ENCODE data around the gene MCM5.
A peak's percentile ranks its signal among the peaks of the same experiment; 100 is the strongest.

The MCM5 gene

GRCh38 chr22:35369996-35370395 lies 29.9 kb upstream of the MCM5 start:
- no peak for DNase-seq
- Mint-ChIP-seq H3K36me3 (peaks cover 1% of the 10 kb centered on the region), H3K9me3 (no peaks in the 10 kb centered on the region), H3K27me3 (peaks cover 60% of the 10 kb centered on the region), H3K27ac (no peak overlapping the region), H3K4me1 (peaks cover 4% of the 10 kb centered on the region), H3K4me3 (no peak overlapping the region)
- CTCF ChIA-PET, result no interaction called here

- H3K9me3 Mint-ChIP-seq, result no peaks in the 10 kb centered on the region
- H3K27ac Mint-ChIP-seq, result no peak overlapping the region
- H3K4me3 Mint-ChIP-seq, result no peak overlapping the region
- DNase-seq, result no peak
- peaks cover 17% of the 10 kb centered on the region for H3K4me1 Mint-ChIP-seq
- CTCF ChIA-PET, result no interaction called here
- H3K36me3 Mint-ChIP-seq, result peaks cover 1% of the 10 kb centered on the region
- H3K27me3 Mint-ChIP-seq, result peaks cover 39% of the 10 kb centered on the region
Observed at GRCh38 chr22:35373781-35374180, 26.2 kb upstream of the MCM5 start.

GRCh38 chr22:35375031-35375430 lies 24.9 kb upstream of the MCM5 start:
- no peak for DNase-seq
- no peak overlapping the region for H3K4me3 Mint-ChIP-seq
- H3K27me3 Mint-ChIP-seq, result peaks cover 40% of the 10 kb centered on the region
- CTCF ChIA-PET, result no interaction called here
- peaks cover 1% of the 10 kb centered on the region for H3K36me3 Mint-ChIP-seq
- H3K27ac Mint-ChIP-seq, result no peak overlapping the region
- peaks cover 17% of the 10 kb centered on the region for H3K4me1 Mint-ChIP-seq
- H3K9me3 Mint-ChIP-seq, result no peaks in the 10 kb centered on the region

- peaks cover 1% of the 10 kb centered on the region for H3K36me3 Mint-ChIP-seq
- CTCF ChIA-PET, result no interaction called here
- no peak overlapping the region for H3K27ac Mint-ChIP-seq
- peaks cover 19% of the 10 kb centered on the region for H3K4me1 Mint-ChIP-seq
- no peaks in the 10 kb centered on the region for H3K9me3 Mint-ChIP-seq
- no peak overlapping the region for H3K4me3 Mint-ChIP-seq
- H3K27me3 Mint-ChIP-seq, result peaks cover 40% of the 10 kb centered on the region
- no peak for DNase-seq
Observed at GRCh38 chr22:35375526-35375925, 24.4 kb upstream of the MCM5 start.

GRCh38 chr22:35376728-35377472 lies 23.0 kb upstream of the MCM5 start:
- Mint-ChIP-seq H3K27me3 (peaks cover 40% of the 10 kb centered on the region), H3K36me3 (peaks cover under 1% of the 10 kb centered on the region), H3K27ac (peak overlapping the region; percentile 21), H3K9me3 (no peaks in the 10 kb centered on the region), H3K4me3 (no peak overlapping the region), H3K4me1 (peaks cover 28% of the 10 kb centered on the region)
- peak; percentile 45 for DNase-seq
- CTCF ChIA-PET, result no interaction called here

- CTCF ChIA-PET, result no interaction called here
- DNase-seq, result no peak
- Mint-ChIP-seq H3K9me3 (no peaks in the 10 kb centered on the region), H3K27me3 (peaks cover 42% of the 10 kb centered on the region), H3K4me3 (no peak overlapping the region), H3K36me3 (no peaks in the 10 kb centered on the region), H3K27ac (peak overlapping the region; percentile 10), H3K4me1 (peaks cover 25% of the 10 kb centered on the region)
Observed at GRCh38 chr22:35377735-35378134, 22.2 kb upstream of the MCM5 start.

- H3K4me3 Mint-ChIP-seq, result no peak overlapping the region
- peaks cover 25% of the 10 kb centered on the region for H3K4me1 Mint-ChIP-seq
- H3K9me3 Mint-ChIP-seq, result no peaks in the 10 kb centered on the region
- CTCF ChIA-PET, result no interaction called here
- peaks cover 51% of the 10 kb centered on the region for H3K27me3 Mint-ChIP-seq
- no peak overlapping the region for H3K27ac Mint-ChIP-seq
- H3K36me3 Mint-ChIP-seq, result no peaks in the 10 kb centered on the region
- DNase-seq, result no peak
Observed at GRCh38 chr22:35378621-35379020, 21.3 kb upstream of the MCM5 start.

- CTCF ChIA-PET, result no interaction called here
- Mint-ChIP-seq H3K4me1 (peaks cover 25% of the 10 kb centered on the region), H3K9me3 (no peaks in the 10 kb centered on the region), H3K4me3 (no peak overlapping the region), H3K36me3 (no peaks in the 10 kb centered on the region), H3K27me3 (peaks cover 58% of the 10 kb centered on the region), H3K27ac (no peak overlapping the region)
- DNase-seq, result no peak
Observed at GRCh38 chr22:35379146-35379993, 20.6 kb upstream of the MCM5 start.

GRCh38 chr22:35380013-35380412 lies 19.9 kb upstream of the MCM5 start:
- no peak overlapping the region for H3K27ac Mint-ChIP-seq
- peaks cover 25% of the 10 kb centered on the region for H3K4me1 Mint-ChIP-seq
- CTCF ChIA-PET, result interaction anchor here (0.8 kb wide), 2 partner anchors 29 to 52 kb away, joined by 3 read pairs; no protein-coding TSS in a partner anchor
- H3K27me3 Mint-ChIP-seq, result peaks cover 65% of the 10 kb centered on the region
- no peak for DNase-seq
- H3K4me3 Mint-ChIP-seq, result no peak overlapping the region
- no peaks in the 10 kb centered on the region for H3K36me3 Mint-ChIP-seq
- no peaks in the 10 kb centered on the region for H3K9me3 Mint-ChIP-seq

- Mint-ChIP-seq H3K4me1 (peaks cover 25% of the 10 kb centered on the region), H3K9me3 (no peaks in the 10 kb centered on the region), H3K27me3 (peaks cover 70% of the 10 kb centered on the region), H3K27ac (no peak within 1 kb of the TSS), H3K4me3 (peak within 1 kb of the TSS; percentile 37), H3K36me3 (no peaks in the 10 kb centered on the region)
- DNase-seq, result peak; percentile 72
- CTCF ChIA-PET, result interaction anchor here (0.8 kb wide), 2 partner anchors 30 to 51 kb away, joined by 3 read pairs; no protein-coding TSS in a partner anchor
Observed at GRCh38 chr22:35380537-35381423, 19.2 kb upstream of the MCM5 start, which contains the start of gene HMOX1. HMOX1 (plus strand) TSS chr22:35381096; CDS start chr22:35381174, 78 bp downstream.

- H3K4me1 Mint-ChIP-seq, result peaks cover 25% of the 10 kb centered on the region
- no peak overlapping the region for H3K27ac Mint-ChIP-seq
- no peaks in the 10 kb centered on the region for H3K36me3 Mint-ChIP-seq
- CTCF ChIA-PET, result no interaction called here
- H3K9me3 Mint-ChIP-seq, result no peaks in the 10 kb centered on the region
- no peak for DNase-seq
- peaks cover 75% of the 10 kb centered on the region for H3K27me3 Mint-ChIP-seq
- peak overlapping the region; percentile 37 for H3K4me3 Mint-ChIP-seq
Observed at GRCh38 chr22:35381424-35382009, 18.4 kb upstream of the MCM5 start.

- H3K4me1 Mint-ChIP-seq, result peaks cover 12% of the 10 kb centered on the region
- peaks cover 91% of the 10 kb centered on the region for H3K27me3 Mint-ChIP-seq
- no peak for DNase-seq
- H3K9me3 Mint-ChIP-seq, result no peaks in the 10 kb centered on the region
- H3K4me3 Mint-ChIP-seq, result no peak overlapping the region
- no peak overlapping the region for H3K27ac Mint-ChIP-seq
- H3K36me3 Mint-ChIP-seq, result no peaks in the 10 kb centered on the region
- CTCF ChIA-PET, result no interaction called here
Observed at GRCh38 chr22:35383679-35384071, 16.3 kb upstream of the MCM5 start.

- Mint-ChIP-seq H3K4me3 (no peak overlapping the region), H3K27ac (no peak overlapping the region), H3K4me1 (peaks cover 12% of the 10 kb centered on the region), H3K9me3 (no peaks in the 10 kb centered on the region), H3K36me3 (no peaks in the 10 kb centered on the region), H3K27me3 (peaks cover 89% of the 10 kb centered on the region)
- CTCF ChIA-PET, result no interaction called here
- no peak for DNase-seq
Observed at GRCh38 chr22:35384527-35384926, 15.4 kb upstream of the MCM5 start.

All from activated naive CD4-positive, alpha-beta T cell treated with anti-CD3 and anti-CD28 coated beads, Interleukin-2, amount 10 ng/mL, durations not matched to agents 7 days and 5 days (primary cell).